A673 (cell line): ENCODE data around the gene TNFAIP1.

Experiments
- EZH2 ChIP-seq: fragments of 200-600 bp; sonication (generic); IDR thresholded peaks from 2 replicates; pipeline ENCODE4 v1.6.1; 2017; ENCODE audit warnings: borderline replicate concordance, low read depth, mild to moderate bottlenecking, mixed read lengths, antibody characterized with exemption, low read length; ENCODE audit not compliant: poor library complexity, severe bottlenecking
- TF ChIP-seq, protein P1 (sequence below): fragments of 300-800, 200-600 bp; sonication (generic); conservative IDR thresholded peaks from 2 replicates; pipeline ENCODE4 v1.5.1; 2017; ENCODE audit warnings: low read depth, mild to moderate bottlenecking, antibody characterized with exemption, low read length, moderate library complexity, mixed read lengths

DNA sequence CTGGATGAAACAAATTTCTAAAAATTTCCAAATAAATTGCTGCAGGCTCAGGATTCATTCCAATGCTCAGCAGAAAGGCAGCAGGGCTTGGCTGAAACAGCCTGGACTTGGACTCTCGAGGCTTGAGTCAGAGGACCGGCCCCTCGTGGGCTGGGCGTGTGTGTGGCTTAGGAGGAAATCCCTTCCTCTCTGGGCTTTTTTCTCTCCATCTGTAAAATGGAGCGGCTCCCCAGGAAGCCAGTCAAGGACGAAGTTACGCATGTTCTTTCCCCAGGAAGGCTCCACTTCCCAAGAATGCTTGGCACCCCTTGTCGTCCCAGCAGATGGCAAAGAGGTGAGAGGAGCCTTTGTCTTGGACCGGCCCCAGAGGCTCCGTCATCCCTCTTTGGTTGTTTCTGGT is 56.9 kb downstream of the TNFAIP1 start:
- TF ChIP-seq, protein P1, sequence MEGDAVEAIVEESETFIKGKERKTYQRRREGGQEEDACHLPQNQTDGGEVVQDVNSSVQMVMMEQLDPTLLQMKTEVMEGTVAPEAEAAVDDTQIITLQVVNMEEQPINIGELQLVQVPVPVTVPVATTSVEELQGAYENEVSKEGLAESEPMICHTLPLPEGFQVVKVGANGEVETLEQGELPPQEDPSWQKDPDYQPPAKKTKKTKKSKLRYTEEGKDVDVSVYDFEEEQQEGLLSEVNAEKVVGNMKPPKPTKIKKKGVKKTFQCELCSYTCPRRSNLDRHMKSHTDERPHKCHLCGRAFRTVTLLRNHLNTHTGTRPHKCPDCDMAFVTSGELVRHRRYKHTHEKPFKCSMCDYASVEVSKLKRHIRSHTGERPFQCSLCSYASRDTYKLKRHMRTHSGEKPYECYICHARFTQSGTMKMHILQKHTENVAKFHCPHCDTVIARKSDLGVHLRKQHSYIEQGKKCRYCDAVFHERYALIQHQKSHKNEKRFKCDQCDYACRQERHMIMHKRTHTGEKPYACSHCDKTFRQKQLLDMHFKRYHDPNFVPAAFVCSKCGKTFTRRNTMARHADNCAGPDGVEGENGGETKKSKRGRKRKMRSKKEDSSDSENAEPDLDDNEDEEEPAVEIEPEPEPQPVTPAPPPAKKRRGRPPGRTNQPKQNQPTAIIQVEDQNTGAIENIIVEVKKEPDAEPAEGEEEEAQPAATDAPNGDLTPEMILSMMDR = no peak
- no peak for TF ChIP-seq EZH2
